HEK293T (cell line): ENCODE measurements around the gene GRM4.

ENCODE experiments used
- CTCF ChIA-PET: fragments of 350-600 bp; formaldehyde crosslinking; extraction: SDS; loops from one replicate; lab custom pipeline; 2021; ENCODE audit warnings: antibody characterized with exemption, inconsistent platforms; lab: Yijun Ruan, JAX
- POLR2A ChIA-PET: fragments of 350-600 bp; formaldehyde crosslinking; extraction: SDS; loops from one replicate; lab custom pipeline; 2020; ENCODE audit warnings: antibody characterized with exemption, inconsistent platforms; lab: Yijun Ruan, JAX
- DNase-seq: peaks from one replicate; pipeline ENCODE4 v3.0.0; 2012; ENCODE audit warnings: mixed read lengths; ENCODE audit errors: extremely low spot score
- ARNT ChIP-seq: fragments of 450-650 bp; IDR thresholded peaks from 2 replicates; pipeline ENCODE4 v1.6.1; 2017; ENCODE audit warnings: mild to moderate bottlenecking
- BHLHE40 ChIP-seq: fragments of 450-650 bp; IDR thresholded peaks from 2 replicates; pipeline ENCODE4 v1.6.1; 2016; ENCODE audit warnings: mild to moderate bottlenecking, moderate library complexity, borderline replicate concordance
- CTBP1 ChIP-seq: fragments of 450-650 bp; IDR thresholded peaks from 2 replicates; pipeline ENCODE4 v1.6.1; 2016; ENCODE audit warnings: borderline replicate concordance
- ELF4 ChIP-seq: fragments of 450-650 bp; IDR thresholded peaks from 2 replicates; pipeline ENCODE4 v1.6.1; 2017; ENCODE audit warnings: antibody characterized with exemption
- FOXA1 ChIP-seq: fragments of 450-650 bp; IDR thresholded peaks from 2 replicates; pipeline ENCODE4 v1.6.1; 2016; ENCODE audit warnings: mild to moderate bottlenecking
- FOXK2 ChIP-seq: fragments of 450-650 bp; IDR thresholded peaks from 2 replicates; pipeline ENCODE4 v1.6.1; 2016; ENCODE audit warnings: mild to moderate bottlenecking
- FOXM1 ChIP-seq: fragments of 450-650 bp; IDR thresholded peaks from 2 replicates; pipeline ENCODE4 v1.6.1; 2017; ENCODE audit warnings: mild to moderate bottlenecking, borderline replicate concordance
- HDGF ChIP-seq: fragments of 450-650 bp; IDR thresholded peaks from 2 replicates; pipeline ENCODE4 v1.6.1; 2017; ENCODE audit warnings: antibody characterized with exemption, borderline replicate concordance
- L3MBTL2 ChIP-seq: fragments of 450-650 bp; conservative IDR thresholded peaks from 2 replicates; pipeline ENCODE4 v1.6.1; 2016; ENCODE audit warnings: mild to moderate bottlenecking
- LEF1 ChIP-seq: fragments of 450-650 bp; IDR thresholded peaks from 2 replicates; pipeline ENCODE4 v1.6.1; 2017; ENCODE audit warnings: mild to moderate bottlenecking, borderline replicate concordance
- NFRKB ChIP-seq: fragments of 450-650 bp; IDR thresholded peaks from 2 replicates; pipeline ENCODE4 v1.6.1; 2016; ENCODE audit warnings: mild to moderate bottlenecking, moderate library complexity
- PKNOX1 ChIP-seq: fragments of 450-650 bp; IDR thresholded peaks from 2 replicates; pipeline ENCODE4 v1.6.1; 2016
- SP1 ChIP-seq: fragments of 450-650 bp; IDR thresholded peaks from 2 replicates; pipeline ENCODE4 v1.6.1; 2017
- SUZ12 ChIP-seq: fragments of 450-650 bp; IDR thresholded peaks from 2 replicates; pipeline ENCODE4 v1.6.1; 2016; ENCODE audit warnings: mild to moderate bottlenecking
- TARDBP ChIP-seq: fragments of 450-650 bp; IDR thresholded peaks from 2 replicates; pipeline ENCODE4 v1.6.1; 2016
- ZNF384 ChIP-seq: fragments of 450-650 bp; IDR thresholded peaks from 2 replicates; pipeline ENCODE4 v1.6.1; 2016

The GRM4 gene

DNA sequence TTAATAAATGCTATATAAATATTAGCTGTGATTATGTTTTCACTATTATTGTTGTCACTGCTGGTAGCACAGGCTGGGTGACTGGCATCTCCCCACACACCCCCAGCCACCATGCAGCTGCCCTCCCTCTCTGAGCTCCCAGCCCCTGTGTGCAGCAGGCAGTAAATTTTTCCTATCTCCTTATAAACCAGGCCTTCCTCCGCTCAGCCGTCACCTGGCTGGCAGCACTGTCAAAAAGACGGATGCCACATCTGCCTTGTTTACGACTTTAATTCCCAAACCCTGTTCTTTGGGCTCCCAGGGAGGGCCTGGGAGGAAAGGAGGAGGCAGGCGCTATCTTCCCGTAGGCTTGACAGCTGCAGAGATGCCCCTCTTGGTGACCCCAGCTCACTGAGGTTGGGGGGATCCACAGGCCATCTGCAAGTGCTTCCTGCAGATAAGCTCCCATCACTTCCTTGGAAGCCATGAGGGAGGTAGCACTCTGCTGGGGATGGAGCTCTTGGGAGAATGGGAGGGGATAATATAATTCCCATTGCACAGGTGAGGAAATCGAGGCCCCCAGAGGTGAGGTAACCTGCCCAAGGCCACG is 94.5 kb downstream of the GRM4 start:
- CTCF ChIA-PET = no interaction called here
- DNase-seq = no peak
- POLR2A ChIA-PET = interaction anchor here (0.7 kb wide), 1 partner anchor 1971 kb away, joined by 3 read pairs; no protein-coding TSS in a partner anchor
- no peak for TF ChIP-seq LEF1

- ChIA-PET CTCF (no interaction called here), POLR2A (no interaction called here)
- TF ChIP-seq CTBP1 (no peak), SP1 (no peak), FOXM1 (no peak), ARNT (no peak), L3MBTL2 (no peak), ZNF384 (no peak), NFRKB (no peak), LEF1 (no peak), BHLHE40 (no peak), FOXK2 (no peak), PKNOX1 (no peak), FOXA1 (no peak), ELF4 (no peak), HDGF (no peak), SUZ12 (no peak), TARDBP (no peak)
- DNase-seq = no peak
These were observed 95.2 kb downstream of the GRM4 start for GRCh38 chr6:34050691-34051090.

GRCh38 chr6:34049395-34050342 is 96.2 kb downstream of the GRM4 start:
- ChIA-PET CTCF (no interaction called here), POLR2A (no interaction called here)
- no peak for TF ChIP-seq FOXM1
- 0 out of 2 replicates have a peak, but pooled peaks have one; percentile 17 for TF ChIP-seq PKNOX1
- TF ChIP-seq ARNT = no peak
- DNase-seq = no peak

GRCh38 chr6:34047913-34048867 is 97.7 kb downstream of the GRM4 start:
- ChIA-PET POLR2A (no interaction called here), CTCF (interaction anchor here (1.2 to 1.3 kb wide), 2 partner anchors 17 to 96 kb away, joined by 3 to 4 read pairs; no protein-coding TSS in a partner anchor)
- TF ChIP-seq NFRKB = no peak
- no peak for TF ChIP-seq TARDBP
- no peak for TF ChIP-seq FOXK2
- no peak for TF ChIP-seq FOXA1
- TF ChIP-seq ZNF384 = no peak
- no peak for TF ChIP-seq BHLHE40
- TF ChIP-seq HDGF = no peak
- no peak for TF ChIP-seq SUZ12
- TF ChIP-seq PKNOX1 = no peak
- TF ChIP-seq L3MBTL2 = no peak
- TF ChIP-seq ARNT = no peak
- no peak for TF ChIP-seq LEF1
- no peak for TF ChIP-seq SP1
- TF ChIP-seq CTBP1 = no peak
- TF ChIP-seq FOXM1 = no peak
- no peak for TF ChIP-seq ELF4

GRCh38 chr6:34046617-34047016 is 99.3 kb downstream of the GRM4 start:
- CTCF ChIA-PET = interaction anchor here (1.9 kb wide), 1 partner anchor 9 kb away, joined by 10 read pairs; no protein-coding TSS in a partner anchor
- no peak for DNase-seq
- TF ChIP-seq SUZ12 = no peak
- no peak for TF ChIP-seq ARNT
- no peak for TF ChIP-seq LEF1
- no peak for TF ChIP-seq ELF4
- TF ChIP-seq SP1 = no peak
- TF ChIP-seq L3MBTL2 = no peak
- TF ChIP-seq ZNF384 = no peak
- no peak for TF ChIP-seq NFRKB
- no peak for TF ChIP-seq HDGF
- no peak for TF ChIP-seq CTBP1
- TF ChIP-seq BHLHE40 = no peak
- TF ChIP-seq FOXA1 = no peak
- TF ChIP-seq PKNOX1 = no peak
- no peak for TF ChIP-seq TARDBP
- TF ChIP-seq FOXM1 = no peak
- no peak for TF ChIP-seq FOXK2
- POLR2A ChIA-PET = no interaction called here

More at GRCh38 chr6:34047913-34048867, 97.7 kb downstream of the GRM4 start:
- no peak for DNase-seq
